HG02678 (cell line): ENCODE measurements around the gene MFSD1.
A peak's percentile ranks its signal among the peaks of the same experiment; 100 is the strongest.

Source experiments
- ATAC-seq: cut with Tn5 transposase; IDR thresholded peaks from one replicate; pipeline ENCODE4 v1.9.1; 2021; ENCODE audit warnings: mild to moderate bottlenecking, moderate library complexity; ENCODE audit not compliant: unreplicated experiment

Gene MFSD1

GRCh38 chr3:158801696-158802408 lies at the start of gene MFSD1:
TSS of gene MFSD1 (plus strand) at chr3:158802054. CDS start at chr3:158802153, 99 bp downstream.
- peak; percentile 99 for ATAC-seq

GRCh38 chr3:158753854-158754253 lies 48.0 kb upstream of the MFSD1 start:
- ATAC-seq: no peak

- no peak for ATAC-seq
Observed at GRCh38 chr3:158755421-158755820, 46.4 kb upstream of the MFSD1 start.

GRCh38 chr3:158761350-158761749 lies 40.5 kb upstream of the MFSD1 start:
- ATAC-seq: no peak

- no peak for ATAC-seq
Observed at GRCh38 chr3:158762701-158763100, 39.2 kb upstream of the MFSD1 start.

- no peak for ATAC-seq
Observed at GRCh38 chr3:158763421-158763820, 38.4 kb upstream of the MFSD1 start.

- ATAC-seq: no peak
Observed at GRCh38 chr3:158765518-158766205, 36.2 kb upstream of the MFSD1 start.

- no peak for ATAC-seq
Observed at GRCh38 chr3:158766364-158766763, 35.5 kb upstream of the MFSD1 start.

- no peak for ATAC-seq
Observed at GRCh38 chr3:158768361-158768787, 33.5 kb upstream of the MFSD1 start.

- ATAC-seq: no peak
Observed at GRCh38 chr3:158768881-158769543, 32.8 kb upstream of the MFSD1 start.

GRCh38 chr3:158769549-158769948 lies 32.3 kb upstream of the MFSD1 start:
- ATAC-seq: no peak

- ATAC-seq: no peak
Observed at GRCh38 chr3:158769952-158770740, 31.7 kb upstream of the MFSD1 start.

GRCh38 chr3:158770741-158771350 lies 31.0 kb upstream of the MFSD1 start:
- ATAC-seq: no peak

GRCh38 chr3:158771577-158771976 lies 30.3 kb upstream of the MFSD1 start:
- ATAC-seq: no peak

GRCh38 chr3:158771982-158772381 lies 29.9 kb upstream of the MFSD1 start:
- ATAC-seq: no peak

GRCh38 chr3:158773166-158773565 lies 28.7 kb upstream of the MFSD1 start:
- ATAC-seq: no peak

- no peak for ATAC-seq
Observed at GRCh38 chr3:158773845-158774830, 27.7 kb upstream of the MFSD1 start.

GRCh38 chr3:158774965-158775364 lies 26.9 kb upstream of the MFSD1 start:
- no peak for ATAC-seq
